Peyer's patch (tissue), 4 donors: Measurements from ENCODE around the gene MAEA.

Experiments
- CTCF ChIP-seq, 6 experiments: fragments of 450-650 bp in 4 of 6; fragments of 200-600 bp in 2 of 6; sonication (generic) in 1 of 6; IDR thresholded peaks; one replicate each; pipeline ENCODE4 v1.5.1; 2017 to 2019; ENCODE audit warnings: antibody characterized with exemption in 6 of 6, mild to moderate bottlenecking in 3 of 6, moderate library complexity in 1 of 6
- POLR2A ChIP-seq, 2 donors: fragments of 450-650 bp; IDR thresholded peaks; one replicate each; pipeline ENCODE4 v1.5.1; 2017; ENCODE audit warnings: antibody characterized with exemption in 2 of 2, mild to moderate bottlenecking in 2 of 2, moderate library complexity in 2 of 2

- TF ChIP-seq POLR2A (IDR thresholded peaks at IDR 0.05) (no peak), CTCF (IDR thresholded peaks at IDR 0.05) (no peak)
Measured at GRCh38 chr4:1317177-1318045, 27.7 kb downstream of the MAEA start.
